Dermis blood vessel endothelial cell (primary cell): ENCODE data around the gene ARSB. TPM values are rescaled to one million over a fixed set of nuclear protein-coding genes. Genes with fewer than 3 reads are reported as not detected.

Experiments used
- DNase-seq: peaks from one replicate; pipeline ENCODE4 v3.0.0; 2010
- total RNA-seq: library from RNA; depleted of rRNA; stranded (reverse); fragments of >200 nt; gene quantifications from 2 replicates; pipeline ENCODE4 v1.2.3, GENCODE V29; 2014

Gene ARSB
- 15.7 and 17.9 TPM in 2 replicates for total RNA-seq

DNA sequence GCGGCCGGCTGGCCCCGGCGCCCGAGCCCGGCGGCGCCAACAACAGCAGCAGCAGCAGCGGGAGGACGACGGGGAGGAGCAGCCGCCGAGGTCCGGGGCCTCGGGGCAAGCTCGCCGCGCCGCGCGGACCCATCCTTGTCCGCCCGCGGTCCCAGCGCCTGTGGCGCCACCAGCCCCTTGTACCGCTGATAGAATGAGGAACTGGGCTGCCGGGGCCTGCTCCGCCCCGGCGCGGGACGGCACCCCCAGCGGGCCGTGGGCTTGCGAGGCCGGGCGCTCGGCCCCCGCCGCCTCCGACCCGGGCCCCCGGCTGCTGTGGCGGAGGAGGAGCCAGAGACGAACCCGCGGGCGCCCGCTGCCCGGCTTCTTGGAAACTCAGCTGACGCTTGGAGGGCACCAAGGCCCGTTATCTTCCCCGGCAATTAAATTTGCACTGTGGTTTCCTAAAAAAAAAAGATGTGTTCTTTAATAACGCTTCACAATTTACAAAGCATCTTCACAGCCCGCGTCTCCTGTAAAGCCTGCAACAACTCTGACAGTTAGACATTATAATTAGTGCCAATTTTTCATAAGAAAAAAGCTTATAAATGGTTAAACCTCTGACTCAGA, at the start of gene ARSB:
Gene ARSB, minus strand, starts transcription at position 195 of the 609 bp plus-strand sequence. Its CDS starts 62 bp downstream, at position 133.
- peak; percentile 62 for DNase-seq

DNA sequence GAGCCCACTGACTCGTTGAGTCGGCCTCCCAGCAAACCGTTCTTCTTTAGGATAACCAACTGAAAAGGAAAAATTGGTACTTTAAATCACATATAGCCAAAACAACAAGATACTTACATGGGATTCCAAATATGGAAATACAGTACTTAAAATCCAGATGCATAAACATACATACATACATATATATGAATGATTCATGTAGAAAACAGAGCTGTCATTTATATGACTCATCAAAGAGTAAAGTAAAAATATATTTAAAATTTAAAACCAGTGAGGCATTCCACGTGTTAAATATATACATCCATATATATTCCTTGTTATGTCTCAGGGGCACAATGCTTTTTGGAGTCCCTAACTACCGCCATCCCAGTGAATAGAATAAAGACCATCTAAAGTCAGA, 47.7 kb upstream of the ARSB start:
- no peak for DNase-seq

DNA sequence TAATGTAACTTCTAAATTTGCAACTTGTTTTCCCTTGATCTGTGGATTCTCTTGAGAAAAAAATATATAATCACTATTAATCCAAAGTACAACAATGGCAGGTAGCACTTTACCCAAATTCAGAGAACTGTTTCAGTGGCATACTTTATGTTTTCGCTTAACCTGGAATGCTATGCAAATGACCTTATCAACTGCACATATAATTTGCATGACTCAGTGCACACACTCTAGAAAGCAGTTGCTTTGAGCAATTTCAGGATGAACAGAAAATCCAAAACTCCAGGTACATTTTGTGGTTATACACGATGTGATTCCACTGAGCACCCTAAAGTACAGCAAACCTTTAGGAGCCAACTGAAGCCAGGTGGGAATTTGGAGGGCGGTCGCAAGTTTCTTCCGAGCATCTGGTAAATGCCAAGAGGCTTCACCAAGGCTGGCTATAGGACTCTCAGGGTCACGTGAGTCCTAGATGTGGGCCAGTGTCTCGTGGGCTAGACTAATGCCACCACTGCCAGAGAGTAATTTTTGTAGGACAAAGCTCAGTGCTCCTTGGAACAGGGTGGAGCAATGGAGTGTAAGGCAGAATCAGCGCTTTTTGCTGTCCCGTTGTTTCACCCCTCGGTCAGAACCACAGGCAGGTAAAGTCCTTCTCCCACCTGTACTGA, 47.1 kb upstream of the ARSB start:
- no peak for DNase-seq

DNA sequence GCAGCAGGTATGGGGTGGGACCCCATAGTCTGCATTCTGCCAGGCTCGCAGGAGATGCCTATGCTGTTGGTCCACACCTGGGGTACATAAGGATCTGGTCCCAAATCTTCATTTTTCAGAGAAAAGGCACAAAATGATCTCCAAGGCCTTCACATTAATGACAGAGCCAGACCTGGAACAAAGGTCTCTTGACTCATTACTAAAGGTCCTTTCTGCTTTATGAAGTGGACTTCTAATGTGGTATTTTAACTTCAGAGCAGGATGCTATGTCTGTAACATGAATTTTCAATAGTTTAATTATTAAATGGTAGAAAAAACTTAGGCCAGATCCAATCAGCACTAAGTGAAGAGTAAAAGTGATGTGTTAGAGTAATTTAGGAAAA, 46.4 kb upstream of the ARSB start:
- DNase-seq: no peak

GRCh38 chr5:79030663-79031484, 45.8 kb upstream of the ARSB start:
- DNase-seq: no peak

DNA sequence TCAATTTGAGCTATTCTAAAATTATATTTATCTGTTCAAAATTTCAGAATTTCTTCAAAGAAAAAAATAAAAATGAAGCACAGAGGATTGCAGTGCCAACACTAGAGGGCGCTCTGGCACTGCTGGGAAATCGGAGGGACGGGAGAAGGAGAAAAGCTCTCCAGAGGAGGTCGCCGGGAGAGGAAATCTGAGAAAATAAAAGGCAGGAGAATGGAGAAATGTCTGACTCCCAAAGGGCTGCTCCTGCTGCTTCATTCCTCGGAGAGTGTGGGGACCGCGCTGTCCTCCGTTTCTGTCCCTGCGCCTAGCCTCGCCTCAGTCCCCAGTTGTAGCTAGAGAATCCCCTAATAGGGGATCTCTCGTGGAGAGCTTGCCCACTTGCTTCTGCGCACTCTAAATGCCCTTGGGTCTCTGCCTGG, 40.0 kb upstream of the ARSB start:
- DNase-seq: peak; percentile 77

DNA sequence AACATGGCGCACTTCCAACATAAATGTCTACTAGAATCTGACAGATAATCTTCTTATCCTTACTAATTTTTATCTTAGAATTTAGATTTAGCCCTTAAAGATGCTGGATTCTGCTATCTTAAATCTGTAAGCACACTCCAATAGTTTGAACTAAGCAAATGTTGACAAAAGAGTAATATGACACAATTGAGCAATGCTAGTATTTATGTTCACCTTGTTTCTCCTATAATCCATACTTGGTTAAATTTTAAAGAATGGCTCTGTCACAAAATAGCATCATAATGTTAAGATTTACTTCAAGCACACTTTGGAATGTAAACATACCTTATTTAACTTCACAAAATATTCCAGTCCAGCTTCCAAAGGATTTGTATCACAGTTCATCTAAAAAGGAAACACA, 38.8 kb upstream of the ARSB start:
- DNase-seq: no peak

DNA sequence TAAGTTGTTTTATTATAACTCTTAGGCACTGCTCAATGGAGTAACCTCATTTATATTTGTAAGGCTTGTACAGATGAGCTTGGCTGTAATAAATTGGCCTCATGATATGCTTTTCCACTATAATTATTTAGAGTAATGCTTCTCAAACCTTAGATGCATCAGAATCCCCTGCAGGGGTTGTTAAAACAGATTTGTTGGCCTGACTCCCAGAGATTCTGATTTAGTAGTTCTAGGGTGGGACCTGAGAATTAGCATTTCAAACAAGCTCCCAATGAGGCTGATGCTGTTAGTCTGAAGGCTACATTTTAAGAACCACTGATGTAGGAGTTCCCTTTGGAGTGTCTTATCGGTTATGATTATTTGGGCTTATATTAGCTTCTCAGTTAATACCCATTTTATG, 38.2 kb upstream of the ARSB start:
- no peak for DNase-seq

- no peak for DNase-seq
Measured at GRCh38 chr5:79022771-79023170, 37.7 kb upstream of the ARSB start.

DNA sequence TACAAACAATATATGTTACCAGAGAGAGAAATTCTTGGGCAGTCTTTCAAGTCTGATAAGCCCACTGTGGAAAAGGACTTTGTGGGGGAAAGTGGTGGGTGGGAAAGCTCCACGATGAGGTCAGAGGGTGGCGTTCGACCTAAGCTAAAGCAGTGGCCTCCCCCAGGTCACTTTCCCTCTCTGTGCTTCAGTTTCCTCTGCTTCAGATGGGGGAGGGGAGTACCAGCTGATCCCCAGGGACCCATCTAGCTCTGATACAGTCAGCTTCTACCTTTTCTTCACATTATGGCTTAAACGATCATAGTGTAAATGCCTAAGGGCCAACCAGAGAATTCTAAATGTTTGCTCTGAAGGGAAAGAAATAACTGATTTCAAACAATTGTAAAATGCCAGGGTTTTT, 36.6 kb upstream of the ARSB start:
- no peak for DNase-seq

DNA sequence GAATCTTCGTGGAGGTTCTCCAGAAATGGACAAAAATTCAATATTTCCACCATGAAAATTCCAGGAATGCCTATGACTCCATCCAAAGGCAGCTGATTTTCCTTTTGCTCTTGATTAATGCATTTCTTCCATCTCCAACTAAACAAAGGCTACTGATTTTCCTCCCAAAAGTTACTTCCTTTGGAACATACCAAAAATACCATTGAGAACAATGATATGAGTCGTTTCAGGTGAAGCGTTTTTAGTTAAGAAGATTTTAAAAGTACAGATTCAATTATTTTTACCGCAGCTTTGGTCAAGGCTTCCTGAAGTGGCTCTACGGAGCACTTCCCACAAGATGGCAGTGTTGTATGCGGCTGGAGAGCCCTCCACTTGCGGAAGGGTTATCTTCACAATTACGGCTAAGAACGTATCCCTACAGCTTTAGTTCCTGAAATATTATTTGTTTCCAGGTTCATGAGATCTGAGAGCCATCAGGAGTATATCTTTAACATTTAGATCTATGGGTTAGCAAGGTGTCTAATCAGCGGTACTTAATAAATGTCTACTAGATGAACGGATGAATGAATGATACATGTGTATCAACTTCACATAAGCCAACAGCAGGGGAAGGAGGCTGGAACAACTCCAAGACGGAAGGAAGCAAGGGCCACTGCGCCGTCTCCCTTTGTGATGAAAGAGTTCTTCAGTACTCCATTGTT, 35.9 kb upstream of the ARSB start:
- DNase-seq: peak; percentile 80

DNA sequence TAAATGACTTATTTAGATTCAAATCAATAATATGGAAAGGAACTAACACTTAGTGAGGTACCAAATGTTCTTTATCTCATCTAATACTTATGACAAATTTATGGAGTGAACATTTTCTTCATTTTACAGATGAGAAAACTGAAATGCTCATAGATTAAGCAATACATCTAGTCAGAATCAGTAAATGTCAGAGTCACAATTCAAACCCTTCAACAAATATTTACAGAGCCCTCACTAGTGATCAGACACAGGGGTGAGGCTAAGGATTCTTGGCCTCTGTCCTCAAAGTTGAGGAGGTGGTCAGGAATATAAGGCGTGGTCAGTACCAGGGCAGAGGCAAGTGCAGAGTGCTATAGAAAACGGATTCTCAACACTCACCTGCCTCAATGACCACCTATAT, 29.5 kb upstream of the ARSB start:
- no peak for DNase-seq

GRCh38 chr5:79011869-79012268, 26.8 kb upstream of the ARSB start:
- no peak for DNase-seq

DNA sequence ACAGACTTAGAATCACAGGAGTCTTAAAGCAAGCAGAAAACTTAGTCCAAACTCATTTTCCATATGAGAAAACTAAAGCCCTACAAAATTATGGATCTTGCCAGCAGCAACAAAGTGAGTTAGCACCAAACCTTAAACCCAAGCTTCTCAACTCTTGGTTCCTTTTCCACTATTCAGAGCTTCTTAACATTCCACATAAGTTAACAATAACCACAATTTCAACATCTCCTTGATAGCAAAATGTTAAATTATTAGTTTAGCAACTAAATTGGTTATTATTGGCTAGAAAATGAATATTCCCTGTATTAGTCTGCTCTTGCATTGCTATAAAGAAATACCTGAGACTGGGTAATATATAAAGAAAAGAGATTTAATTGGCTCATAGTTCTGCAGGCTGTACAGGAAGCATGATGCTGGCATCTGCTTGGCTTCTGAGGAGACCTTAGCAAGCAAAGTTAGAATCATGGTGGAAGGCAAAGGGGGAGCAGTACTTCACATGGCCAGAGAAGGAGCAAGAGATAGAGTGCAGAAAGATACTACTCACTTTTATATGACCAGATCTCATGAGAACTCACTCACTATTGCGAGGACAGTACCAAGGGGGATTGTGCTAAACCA, 26.2 kb upstream of the ARSB start:
- DNase-seq: no peak

DNA sequence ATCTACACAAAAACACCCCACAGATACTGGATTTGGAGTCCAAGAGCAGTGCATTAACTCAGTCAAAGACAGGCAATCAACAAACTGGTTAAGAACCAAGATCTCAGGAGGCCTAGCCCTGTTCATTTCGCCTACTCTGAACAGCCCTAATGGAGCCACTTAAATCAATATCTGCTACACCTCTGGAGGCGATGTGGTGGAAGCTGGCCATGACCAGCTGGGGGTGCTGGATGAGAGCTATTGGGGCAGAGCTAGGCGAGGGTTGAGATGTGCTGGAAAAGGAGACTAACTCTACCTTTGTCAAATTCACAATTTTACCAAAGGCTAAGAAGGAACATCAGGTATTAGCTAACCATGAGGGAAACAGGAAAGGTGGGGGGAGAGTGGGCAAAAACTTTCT, 23.3 kb upstream of the ARSB start:
- DNase-seq: no peak

DNA sequence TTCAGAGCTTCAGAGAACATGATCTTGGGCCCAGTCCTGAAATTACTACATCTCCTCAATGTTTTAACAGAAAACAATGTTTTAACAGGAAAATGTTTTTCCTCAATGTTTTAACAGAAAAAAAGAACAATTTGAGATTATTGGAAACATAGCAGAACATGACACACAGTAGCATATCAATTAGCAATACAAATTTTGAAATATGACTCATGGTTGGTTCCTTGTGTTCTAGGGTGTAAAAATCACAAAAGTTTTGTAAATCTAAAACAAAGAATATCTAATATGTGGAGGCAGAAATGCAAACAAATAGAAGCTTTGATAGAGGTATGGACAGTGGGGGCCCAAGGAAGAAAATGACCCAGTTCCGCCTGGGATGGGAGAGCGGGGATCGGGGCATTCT, 22.8 kb upstream of the ARSB start:
- no peak for DNase-seq

DNA sequence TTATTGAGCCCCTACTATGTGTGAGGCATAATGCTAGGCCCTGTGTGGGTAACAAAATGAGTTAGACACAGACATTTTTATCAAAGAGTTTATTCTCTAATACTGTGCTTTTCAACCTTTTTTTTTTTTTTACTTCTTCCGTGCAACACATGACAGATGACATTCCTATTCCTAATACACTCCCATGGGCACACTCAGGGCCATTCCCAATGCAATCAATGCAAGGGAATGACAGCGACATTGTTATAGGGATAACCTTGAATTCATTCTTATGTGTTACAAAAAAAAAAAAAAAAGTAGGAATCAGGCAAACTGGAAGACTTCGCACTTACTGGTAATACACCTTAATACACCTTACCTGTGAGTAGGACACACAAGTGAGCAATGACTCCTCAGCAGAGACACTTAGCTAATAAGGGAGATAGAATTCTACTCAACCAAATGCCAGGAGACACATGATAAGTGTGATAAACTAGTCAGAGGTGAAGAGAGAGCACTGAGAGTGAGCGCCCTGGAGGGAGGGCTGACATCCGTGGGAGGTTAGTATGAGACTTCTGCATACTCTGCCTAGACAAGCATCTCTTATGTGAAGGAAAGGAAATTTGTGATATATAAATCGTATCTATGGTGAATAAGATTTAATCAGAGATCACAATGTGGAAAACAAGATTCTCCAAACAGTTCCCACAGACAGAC, 21.0 kb upstream of the ARSB start:
- no peak for DNase-seq

- no peak for DNase-seq
Measured at GRCh38 chr5:79005151-79005550, 20.0 kb upstream of the ARSB start.

DNA sequence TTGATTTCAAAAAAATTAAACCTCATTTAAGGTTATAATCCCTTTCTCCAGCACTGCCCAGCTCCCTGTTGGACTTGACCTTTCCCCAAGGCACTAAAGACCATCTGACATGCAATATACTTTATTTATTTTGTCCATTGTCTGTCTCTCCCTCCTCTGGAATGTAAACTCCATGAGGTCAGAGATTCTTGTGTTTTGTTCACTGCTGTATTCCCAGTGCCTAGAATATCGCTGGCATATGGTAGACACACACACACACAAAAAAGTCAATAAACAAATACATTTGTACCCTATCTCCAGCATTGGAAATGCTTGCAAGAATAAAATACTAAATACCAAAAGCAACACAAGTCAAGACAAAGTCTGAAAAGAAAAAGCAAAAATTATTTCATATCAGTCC, 17.3 kb upstream of the ARSB start:
- DNase-seq: no peak

- no peak for DNase-seq
Measured at GRCh38 chr5:79001471-79001870, 16.4 kb upstream of the ARSB start.

- DNase-seq: no peak
Measured at GRCh38 chr5:78997090-78997489, 12.0 kb upstream of the ARSB start.

DNA sequence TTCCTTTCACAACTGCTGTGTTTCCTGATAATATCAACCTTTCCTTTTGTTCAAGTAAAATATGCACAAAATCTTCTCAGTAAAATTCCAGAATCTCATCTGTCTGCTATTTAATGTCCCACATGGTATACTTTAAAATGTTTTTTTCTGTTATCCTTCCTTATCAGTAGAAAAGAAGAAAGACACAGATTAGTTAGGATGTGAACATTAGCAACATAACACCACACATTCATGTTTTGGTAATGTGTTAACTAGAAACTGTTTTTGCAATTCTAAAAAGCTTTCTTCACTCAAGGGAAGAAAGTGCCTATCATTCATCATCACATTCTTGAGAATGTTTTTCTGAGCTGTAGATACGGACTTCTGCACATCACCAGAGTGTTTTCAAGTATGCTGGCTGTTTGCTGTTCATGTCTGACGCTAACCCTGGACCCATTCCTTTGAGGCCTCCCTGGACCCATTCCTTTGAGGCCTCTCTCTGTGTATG, 10.5 kb upstream of the ARSB start:
- DNase-seq: no peak
